Inflammatory macrophage (primary cell): ENCODE data around the gene SLC25A4.
A peak's percentile ranks its signal among the peaks of the same experiment; 100 is the strongest.
"Not testable (repeated sequence)": the region's sequence is repeated elsewhere in the genome, so short reads cannot be mapped to it uniquely, and the experiment has no call there.

Source experiments
- DNase-seq, 2 donors: peaks; one replicate each; pipeline ENCODE4 v3.0.0-alpha.2; 2020 to 2022

SLC25A4 gene

GRCh38 chr4:185183622-185184281 is 40.7 kb downstream of the SLC25A4 start:
- DNase-seq, result peak; percentile 87 to 88

GRCh38 chr4:185186769-185187168 is 43.7 kb downstream of the SLC25A4 start:
- DNase-seq, result no peak

DNA sequence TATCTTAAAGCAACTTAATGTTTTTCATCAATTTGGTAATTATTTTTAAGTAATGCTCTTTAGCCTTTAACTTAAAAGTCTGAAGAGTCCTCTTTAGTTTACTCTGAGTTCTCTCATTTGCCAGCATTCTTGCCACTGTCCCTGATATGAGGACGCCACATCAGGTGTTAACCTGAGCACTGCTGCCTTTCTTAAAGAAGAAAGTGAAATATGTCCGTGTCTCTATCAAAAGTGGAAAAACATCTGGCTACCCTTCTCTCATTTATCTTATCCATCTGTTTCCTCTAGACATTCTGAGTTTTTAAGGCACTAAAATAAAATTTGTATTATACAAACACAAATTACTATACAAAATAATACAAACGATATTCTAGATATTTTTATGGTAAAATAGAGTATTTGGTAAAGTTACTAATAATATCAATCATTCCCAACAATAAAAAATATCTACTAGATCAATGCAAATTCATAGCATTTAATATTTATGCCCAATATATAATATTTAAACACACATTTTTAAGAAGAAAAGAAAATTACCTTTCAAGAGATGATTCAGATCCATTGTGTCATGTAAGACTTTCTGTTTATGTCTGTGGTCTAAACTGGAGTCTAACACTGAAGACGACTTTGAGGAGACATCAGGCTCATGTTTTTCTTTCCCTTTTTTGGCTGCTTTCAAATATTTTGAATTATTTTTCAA is 46.7 kb downstream of the SLC25A4 start:
- no peak for DNase-seq

- DNase-seq, result no peak
Observed at GRCh38 chr4:185190306-185190856, 47.3 kb downstream of the SLC25A4 start.

DNA sequence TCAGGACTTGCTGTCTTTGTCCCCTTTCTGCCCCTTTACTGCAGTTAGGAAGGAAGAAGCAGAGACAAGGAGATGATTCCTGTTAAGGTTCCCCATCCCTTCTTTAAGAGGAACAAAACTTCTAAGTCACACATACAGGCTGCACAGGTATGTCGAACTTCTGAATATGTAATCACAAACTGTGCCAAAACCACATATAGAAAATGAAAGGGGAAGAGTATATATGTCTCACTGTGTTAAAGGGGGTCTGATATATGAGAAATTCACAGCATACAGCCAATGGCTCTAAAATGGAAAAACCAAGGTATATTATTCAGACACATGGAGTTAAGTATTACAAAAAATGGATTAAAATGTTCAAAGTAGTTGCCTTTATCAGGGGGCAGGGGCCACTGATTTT is 49.0 kb downstream of the SLC25A4 start:
- no peak for DNase-seq

DNA sequence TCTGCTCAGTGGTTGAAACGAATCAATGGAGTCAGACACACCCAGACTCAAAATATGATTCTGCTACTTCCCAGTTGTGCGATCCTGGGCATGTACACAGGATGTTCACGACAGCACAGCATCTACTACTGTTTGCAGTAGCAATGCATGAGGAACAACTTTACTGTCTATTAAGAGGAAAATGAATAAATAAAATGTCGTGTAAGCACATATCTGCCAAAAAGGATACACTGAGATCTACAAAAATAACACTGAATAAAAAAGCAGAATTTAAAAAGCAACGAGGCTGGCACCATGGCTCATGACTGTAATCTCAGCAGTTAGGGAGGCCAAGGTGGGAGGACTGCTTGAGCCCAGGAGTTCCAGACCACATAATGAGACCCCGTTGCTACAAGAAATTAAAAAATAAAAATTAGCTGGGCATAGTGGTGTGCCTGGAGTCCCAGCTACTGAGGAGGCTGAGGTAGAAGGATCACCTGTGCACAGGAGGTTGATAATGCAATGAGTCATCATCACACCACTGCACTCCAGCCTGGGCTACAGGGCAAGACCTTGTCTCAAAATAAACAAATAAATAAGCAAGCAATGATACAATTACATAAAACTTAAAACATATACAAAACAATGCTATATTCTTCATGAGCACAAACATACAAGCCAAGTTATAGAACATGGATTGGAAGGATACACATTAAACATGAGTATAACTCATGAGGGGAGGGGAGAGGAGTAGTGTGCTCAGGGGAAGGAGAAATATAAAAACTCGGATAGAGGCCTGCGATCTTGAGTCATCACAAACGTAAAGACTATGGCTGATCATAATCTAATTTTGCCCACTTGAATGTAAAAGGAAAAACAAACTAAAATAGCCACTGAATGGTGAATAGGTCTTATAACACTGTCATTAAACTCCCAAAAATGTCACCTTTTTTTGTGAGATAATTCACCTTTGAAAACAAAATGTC is 52.1 kb downstream of the SLC25A4 start:
- DNase-seq, result no peak

- no peak for DNase-seq
Observed at GRCh38 chr4:185196437-185196836, 53.4 kb downstream of the SLC25A4 start.

DNA sequence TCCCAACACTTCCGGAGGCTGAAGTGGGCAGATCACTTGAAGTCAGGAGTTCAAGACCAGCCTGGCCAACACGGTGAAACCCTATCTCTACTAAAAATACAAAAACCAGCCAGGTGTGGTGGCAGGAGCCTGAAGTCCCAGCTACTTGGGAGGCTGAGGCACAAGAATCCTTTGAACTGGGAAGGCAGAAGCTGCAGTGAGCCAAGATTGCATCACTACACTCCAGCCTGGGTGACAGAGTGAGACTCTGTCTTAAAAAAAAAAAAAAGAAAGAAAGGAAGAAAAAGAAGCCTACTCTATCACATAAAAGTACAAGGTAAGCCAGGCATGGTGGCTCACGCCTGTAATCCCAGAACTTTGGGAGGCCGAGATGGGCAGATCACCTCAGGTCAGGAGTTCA is 55.1 kb downstream of the SLC25A4 start:
- not testable (repeated sequence) for DNase-seq
